Loucy (cell line): ENCODE results near the gene DNAAF8.

Source experiments
- EZH2phosphoT487 ChIP-seq: fragments of 200-600 bp; IDR thresholded peaks from 2 replicates; pipeline ENCODE4 v1.6.1; 2018; ENCODE audit warnings: antibody characterized with exemption, mild to moderate bottlenecking, moderate library complexity, borderline replicate concordance
- TF ChIP-seq, protein P1 (sequence below): fragments of 200-600 bp; sonication (generic); conservative IDR thresholded peaks from 2 replicates; pipeline ENCODE4 v1.5.1; 2014; ENCODE audit warnings: mild to moderate bottlenecking, antibody characterized with exemption, low read length

DNA sequence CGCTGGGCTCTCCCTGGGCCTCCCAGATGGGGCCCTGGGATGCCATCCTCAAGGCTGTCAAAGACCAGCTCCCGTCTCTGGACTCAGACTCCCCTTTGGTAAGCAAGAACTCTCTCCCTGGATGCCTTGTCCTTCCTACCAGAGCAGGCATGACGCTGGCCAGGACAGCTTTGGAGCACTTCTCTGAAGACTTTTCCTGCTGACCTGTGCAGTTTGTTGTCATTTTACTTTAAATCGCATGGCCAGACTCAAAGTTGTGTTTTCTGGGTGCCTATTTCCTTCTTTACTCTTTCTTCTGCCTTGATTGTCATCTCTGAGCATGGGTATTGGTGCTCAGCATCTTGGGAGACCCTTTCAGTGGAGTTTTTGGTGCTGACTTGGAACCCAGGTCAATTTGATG lies 2.2 kb downstream of the DNAAF8 start:
- no peak for TF ChIP-seq EZH2phosphoT487
- TF ChIP-seq, protein P1, sequence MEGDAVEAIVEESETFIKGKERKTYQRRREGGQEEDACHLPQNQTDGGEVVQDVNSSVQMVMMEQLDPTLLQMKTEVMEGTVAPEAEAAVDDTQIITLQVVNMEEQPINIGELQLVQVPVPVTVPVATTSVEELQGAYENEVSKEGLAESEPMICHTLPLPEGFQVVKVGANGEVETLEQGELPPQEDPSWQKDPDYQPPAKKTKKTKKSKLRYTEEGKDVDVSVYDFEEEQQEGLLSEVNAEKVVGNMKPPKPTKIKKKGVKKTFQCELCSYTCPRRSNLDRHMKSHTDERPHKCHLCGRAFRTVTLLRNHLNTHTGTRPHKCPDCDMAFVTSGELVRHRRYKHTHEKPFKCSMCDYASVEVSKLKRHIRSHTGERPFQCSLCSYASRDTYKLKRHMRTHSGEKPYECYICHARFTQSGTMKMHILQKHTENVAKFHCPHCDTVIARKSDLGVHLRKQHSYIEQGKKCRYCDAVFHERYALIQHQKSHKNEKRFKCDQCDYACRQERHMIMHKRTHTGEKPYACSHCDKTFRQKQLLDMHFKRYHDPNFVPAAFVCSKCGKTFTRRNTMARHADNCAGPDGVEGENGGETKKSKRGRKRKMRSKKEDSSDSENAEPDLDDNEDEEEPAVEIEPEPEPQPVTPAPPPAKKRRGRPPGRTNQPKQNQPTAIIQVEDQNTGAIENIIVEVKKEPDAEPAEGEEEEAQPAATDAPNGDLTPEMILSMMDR: no peak
